RWPE1 (cell line): ENCODE results near the gene NOD2.

Experiments
- CTCF ChIA-PET: fragments of 350-600 bp; sonication (Branson Sonifier 250); formaldehyde crosslinking; extraction: SDS; loops from one replicate; lab custom pipeline; 2021; lab: Yijun Ruan, JAX
- POLR2A ChIA-PET: fragments of 400-600 bp; formaldehyde crosslinking; extraction: SDS; loops from one replicate; lab custom pipeline; 2020; ENCODE audit warnings: antibody characterized with exemption; ENCODE audit not compliant: low non-redundant PET; lab: Yijun Ruan, JAX
- DNase-seq: peaks from one replicate; pipeline ENCODE4 v3.0.0; 2012; ENCODE audit warnings: low spot score
- H3K27ac ChIP-seq: fragments of 450-650 bp; 2 replicates; pipeline ENCODE4 v1.5.1; 2017
- TF ChIP-seq, protein P1 (sequence below): fragments of 450-650 bp; conservative IDR thresholded peaks from 2 replicates; pipeline ENCODE4 v1.5.1; 2017; ENCODE audit warnings: low read depth, mild to moderate bottlenecking

The NOD2 gene

GRCh38 chr16:50702725-50703124, 9.3 kb downstream of the NOD2 start:
- POLR2A ChIA-PET = no interaction called here
- no peak for DNase-seq
- H3K27ac ChIP-seq = no peak overlapping the region
- CTCF ChIA-PET = interaction anchor here (0.6 to 1.8 kb wide), 2 partner anchors 8 to 16 kb away, joined by 3 to 5 read pairs; no protein-coding TSS in a partner anchor
- TF ChIP-seq, protein P1, sequence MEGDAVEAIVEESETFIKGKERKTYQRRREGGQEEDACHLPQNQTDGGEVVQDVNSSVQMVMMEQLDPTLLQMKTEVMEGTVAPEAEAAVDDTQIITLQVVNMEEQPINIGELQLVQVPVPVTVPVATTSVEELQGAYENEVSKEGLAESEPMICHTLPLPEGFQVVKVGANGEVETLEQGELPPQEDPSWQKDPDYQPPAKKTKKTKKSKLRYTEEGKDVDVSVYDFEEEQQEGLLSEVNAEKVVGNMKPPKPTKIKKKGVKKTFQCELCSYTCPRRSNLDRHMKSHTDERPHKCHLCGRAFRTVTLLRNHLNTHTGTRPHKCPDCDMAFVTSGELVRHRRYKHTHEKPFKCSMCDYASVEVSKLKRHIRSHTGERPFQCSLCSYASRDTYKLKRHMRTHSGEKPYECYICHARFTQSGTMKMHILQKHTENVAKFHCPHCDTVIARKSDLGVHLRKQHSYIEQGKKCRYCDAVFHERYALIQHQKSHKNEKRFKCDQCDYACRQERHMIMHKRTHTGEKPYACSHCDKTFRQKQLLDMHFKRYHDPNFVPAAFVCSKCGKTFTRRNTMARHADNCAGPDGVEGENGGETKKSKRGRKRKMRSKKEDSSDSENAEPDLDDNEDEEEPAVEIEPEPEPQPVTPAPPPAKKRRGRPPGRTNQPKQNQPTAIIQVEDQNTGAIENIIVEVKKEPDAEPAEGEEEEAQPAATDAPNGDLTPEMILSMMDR = no peak

DNA sequence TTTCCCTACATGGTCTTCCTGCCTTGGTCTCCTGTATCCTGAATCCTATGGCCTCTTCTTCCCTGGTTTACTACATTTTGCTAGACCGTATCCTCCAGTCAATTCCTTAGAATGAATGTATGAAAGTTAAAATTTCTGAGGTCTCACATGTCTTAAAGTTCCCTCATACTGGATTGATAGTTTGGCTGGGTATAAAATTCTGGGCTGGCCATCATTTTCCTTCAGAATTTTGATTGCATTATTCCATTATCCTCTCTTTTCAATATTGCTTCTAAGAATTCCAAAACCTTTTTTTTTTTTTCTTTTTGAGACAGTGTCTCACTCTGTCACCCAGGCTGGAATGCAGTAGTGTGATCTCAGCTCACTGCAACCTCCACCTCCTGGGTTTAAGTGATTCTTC, 10.8 kb downstream of the NOD2 start:
- no peak overlapping the region for H3K27ac ChIP-seq
- ChIA-PET POLR2A (no interaction called here), CTCF (no interaction called here)
- no peak for DNase-seq
- TF ChIP-seq, protein P1 = no peak

- no peak overlapping the region for H3K27ac ChIP-seq
- DNase-seq = no peak
- POLR2A ChIA-PET = no interaction called here
- TF ChIP-seq, protein P1 = no peak
- CTCF ChIA-PET = no interaction called here
These were observed 12.2 kb downstream of the NOD2 start for GRCh38 chr16:50705436-50706110.

DNA sequence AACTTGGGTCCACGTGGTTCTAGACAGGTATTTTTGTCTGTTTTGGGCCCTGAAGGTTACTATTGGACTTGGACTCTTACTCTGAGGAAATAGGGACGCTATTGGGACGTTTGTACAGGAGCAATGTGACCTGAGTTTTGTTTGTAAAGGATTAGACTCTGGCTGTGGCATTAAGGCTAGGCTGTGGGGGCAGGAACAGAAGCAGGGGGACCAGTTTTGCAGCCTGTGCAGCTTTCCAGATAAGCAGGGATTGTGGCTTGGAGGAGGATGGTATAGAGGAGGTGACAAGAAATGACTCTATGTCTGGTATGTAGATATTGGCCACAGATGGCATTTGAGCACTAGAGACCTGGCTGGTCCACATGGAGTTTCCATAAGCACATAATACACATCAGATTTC, 12.8 kb downstream of the NOD2 start:
- POLR2A ChIA-PET = no interaction called here
- H3K27ac ChIP-seq = no peak overlapping the region
- CTCF ChIA-PET = no interaction called here
- DNase-seq = no peak
- TF ChIP-seq, protein P1 = no peak

GRCh38 chr16:50708373-50709060, 15.1 kb downstream of the NOD2 start:
- CTCF ChIA-PET = no interaction called here

GRCh38 chr16:50709061-50709684, 15.8 kb downstream of the NOD2 start:
- ChIA-PET CTCF (no interaction called here), POLR2A (no interaction called here)
- DNase-seq = no peak
- no peak overlapping the region for H3K27ac ChIP-seq
- TF ChIP-seq, protein P1 = no peak

More at GRCh38 chr16:50708373-50709060, 15.1 kb downstream of the NOD2 start:
- TF ChIP-seq, protein P1 = no peak
- DNase-seq = no peak
- H3K27ac ChIP-seq = no peak overlapping the region
- POLR2A ChIA-PET = no interaction called here
